Right renal cortex interstitium (tissue), 3 donors: Measurements from ENCODE around the gene SLC7A14. TPM values are rescaled to one million over a fixed set of nuclear protein-coding genes. Genes with fewer than 3 reads are reported as not detected.
"Not testable (repeated sequence)": the region's sequence is repeated elsewhere in the genome, so short reads cannot be mapped to it uniquely, and the experiment has no call there.

Source experiments
- DNase-seq, 3 donors: peaks; one replicate each; pipeline ENCODE4 v3.0.0-alpha.2; 2013; ENCODE audit warnings: low read depth in 3 of 3, low spot score in 2 of 3
- polyA plus RNA-seq, 3 donors: library from polyadenylated mRNA; unstranded; fragments of 120-200 nt; gene quantifications; one replicate each; pipeline ENCODE4 v1.2.1, GENCODE V29; 2013; ENCODE audit not compliant: insufficient read length in 3 of 3

SLC7A14 gene
- polyA plus RNA-seq, 3 donors, result 1.2 to 2.3 (median 1.6) TPM

- DNase-seq, result no peak
These were observed 12.2 kb upstream of the SLC7A14 start for GRCh38 chr3:170598091-170598502.

DNA sequence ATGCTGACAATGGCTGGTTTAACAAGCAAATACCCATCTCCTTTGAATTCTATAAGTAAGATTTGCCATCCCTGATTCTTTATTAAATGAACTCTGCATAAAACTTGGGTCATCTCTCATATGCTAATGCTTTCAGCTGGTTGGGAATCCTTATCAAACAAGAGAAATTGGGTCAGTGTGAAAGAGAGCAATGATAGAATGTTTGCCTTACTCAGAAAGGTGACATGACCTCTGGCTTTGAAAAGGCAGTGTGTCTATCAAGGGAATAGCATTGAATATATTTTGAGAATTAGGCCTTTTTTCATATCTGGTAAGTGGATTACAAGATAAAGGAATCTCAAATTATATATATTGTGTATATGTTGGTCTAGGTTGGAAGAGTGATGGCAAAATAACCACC lies 8.7 kb upstream of the SLC7A14 start:
- DNase-seq, result no peak

DNA sequence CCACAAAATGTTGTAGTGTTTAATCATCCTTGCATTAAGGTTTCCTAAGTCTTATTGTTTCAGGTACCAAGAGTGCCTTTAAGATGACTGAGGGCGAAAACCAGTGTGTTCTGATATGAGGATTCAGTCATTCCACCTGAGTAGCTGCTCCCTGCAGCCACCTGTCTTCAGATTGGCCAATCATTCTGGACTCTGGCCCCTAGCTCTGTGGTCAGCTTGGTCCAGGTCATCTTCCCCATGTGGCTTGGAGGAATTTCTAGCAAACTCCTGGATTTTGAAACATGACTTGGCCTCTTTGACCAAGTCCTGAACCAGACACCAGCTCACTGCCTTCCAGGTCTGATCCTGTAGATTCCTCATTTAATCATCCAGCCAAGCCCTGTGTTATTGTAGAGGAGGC lies 7.8 kb upstream of the SLC7A14 start:
- DNase-seq, result no peak

GRCh38 chr3:170589113-170589512 lies 3.2 kb upstream of the SLC7A14 start:
- no peak for DNase-seq

DNA sequence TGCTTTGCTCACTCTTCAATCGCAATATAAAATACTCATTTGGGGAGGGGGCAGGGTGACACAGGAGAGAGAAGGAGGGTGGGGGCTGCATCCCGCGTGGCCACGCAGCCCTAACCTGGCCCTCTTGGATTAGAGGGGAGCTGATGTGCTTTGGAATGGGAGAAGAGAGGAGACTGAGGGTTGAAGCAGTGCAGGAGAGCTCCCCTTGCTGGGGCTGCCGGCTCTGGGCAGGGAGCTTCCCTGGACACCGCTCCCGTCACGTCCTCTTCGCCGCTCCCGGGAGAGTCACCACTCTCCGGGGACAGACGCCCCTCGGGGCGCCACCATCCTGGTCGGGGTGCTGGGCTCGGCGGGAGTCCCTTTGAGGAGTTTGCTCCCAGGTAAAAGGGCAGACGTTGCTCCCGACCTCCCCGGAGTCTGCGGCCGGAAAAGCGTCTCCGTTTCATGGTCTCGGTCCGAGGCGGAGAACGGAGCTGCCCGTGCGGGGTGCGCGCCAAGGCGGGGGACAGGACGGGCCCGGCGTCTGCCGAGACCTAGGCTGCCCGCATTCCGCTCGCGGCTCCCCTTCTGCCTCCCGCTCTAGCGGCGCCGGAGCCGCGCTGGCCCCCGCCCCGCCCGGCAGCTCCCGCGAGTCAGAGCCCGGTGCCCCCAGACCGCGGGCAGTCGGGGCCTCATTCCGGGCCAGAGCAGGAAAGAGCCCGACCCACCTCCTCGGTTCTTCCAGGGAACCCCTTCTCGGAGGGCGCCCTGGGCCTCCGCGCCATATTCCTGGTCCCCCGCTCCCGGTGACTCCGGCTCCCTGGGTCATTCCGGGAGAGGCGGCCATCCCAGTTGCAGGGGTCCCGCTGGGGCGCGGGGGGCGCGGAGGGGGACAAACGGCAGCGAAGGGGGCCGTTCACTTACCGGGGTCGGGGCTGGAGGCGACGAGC lies 603 bp downstream of the SLC7A14 start:
- no peak for DNase-seq

DNA sequence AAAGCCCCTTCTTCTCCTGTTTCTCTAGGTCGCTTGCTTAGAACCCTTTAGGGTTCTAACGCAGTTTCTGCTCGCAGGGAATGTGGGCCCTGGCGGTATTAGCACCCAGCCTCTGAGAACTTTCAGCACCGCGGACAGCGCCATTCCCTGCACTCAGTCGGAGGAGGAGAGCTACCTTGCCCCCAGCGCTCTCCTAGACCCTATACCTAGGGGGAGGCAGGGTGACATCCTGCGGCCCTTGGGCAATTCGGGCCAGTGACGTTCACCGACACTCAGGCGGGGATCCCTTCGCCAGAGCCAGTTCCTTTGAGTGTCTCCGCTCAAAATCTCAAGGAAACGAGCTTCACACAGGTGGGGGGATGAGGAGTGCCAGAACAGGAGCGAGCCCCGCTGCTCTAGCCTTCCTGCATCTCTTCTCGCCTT lies 1.3 kb downstream of the SLC7A14 start:
- DNase-seq, result peak; percentile 62 to 78 (median 77)

GRCh38 chr3:170579646-170580045 lies 6.2 kb downstream of the SLC7A14 start:
- no peak for DNase-seq

DNA sequence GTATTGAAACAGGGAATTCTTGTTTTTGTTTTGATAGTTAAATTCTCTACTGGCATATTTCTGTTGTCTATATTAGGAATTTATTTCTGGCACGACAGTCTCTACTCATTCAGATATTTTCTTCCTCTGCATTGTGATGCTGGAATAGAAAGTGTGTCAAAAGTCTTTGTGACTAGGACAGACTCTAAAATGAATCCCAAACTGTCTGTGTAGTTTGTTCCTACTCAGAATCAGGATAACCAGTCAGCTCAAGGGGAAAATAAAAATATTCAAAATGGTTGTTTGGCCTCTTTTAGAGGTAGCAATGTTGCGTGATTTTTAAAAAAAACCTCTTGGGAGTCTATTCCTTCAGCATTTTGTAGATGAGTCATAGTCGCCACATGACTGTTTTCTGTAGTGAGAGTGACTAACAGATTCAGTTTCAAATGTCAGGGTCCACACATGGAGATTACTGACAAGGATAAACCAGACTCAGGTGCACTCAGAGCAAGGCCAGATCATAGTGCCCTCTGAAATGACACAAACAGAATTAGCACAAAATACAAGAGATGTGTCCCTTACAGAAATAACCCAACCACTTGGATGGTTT lies 13.1 kb downstream of the SLC7A14 start:
- no peak for DNase-seq

- not testable (repeated sequence) for DNase-seq
These were observed 18.3 kb downstream of the SLC7A14 start for GRCh38 chr3:170567598-170567997.

GRCh38 chr3:170566413-170566812 lies 19.5 kb downstream of the SLC7A14 start:
- DNase-seq, result no peak

GRCh38 chr3:170565495-170565894 lies 20.4 kb downstream of the SLC7A14 start:
- no peak for DNase-seq

GRCh38 chr3:170564664-170565063 lies 21.2 kb downstream of the SLC7A14 start:
- no peak for DNase-seq

- no peak for DNase-seq
These were observed 22.0 kb downstream of the SLC7A14 start for GRCh38 chr3:170563712-170564423.

DNA sequence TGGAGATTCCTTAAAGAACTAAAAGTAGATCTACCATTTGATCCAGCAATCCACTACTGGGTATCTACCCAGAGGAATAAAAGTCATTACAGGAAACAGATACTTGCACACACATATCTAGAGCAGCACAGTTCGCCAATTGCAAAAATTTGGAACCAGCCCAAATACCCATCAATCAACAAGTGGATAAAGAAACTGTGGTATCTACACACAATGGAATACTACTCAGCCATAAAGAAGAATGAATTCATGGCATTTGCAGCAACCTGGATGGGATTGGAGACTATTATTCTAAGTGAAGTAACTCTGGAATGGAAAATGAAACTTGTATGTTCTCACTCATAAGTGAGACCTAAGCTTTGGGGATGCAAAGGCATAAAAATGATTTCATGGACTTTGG lies 23.8 kb downstream of the SLC7A14 start:
- no peak for DNase-seq

GRCh38 chr3:170560717-170561382 lies 25.0 kb downstream of the SLC7A14 start:
- DNase-seq, result no peak

GRCh38 chr3:170560296-170560695 lies 25.6 kb downstream of the SLC7A14 start:
- no peak for DNase-seq

DNA sequence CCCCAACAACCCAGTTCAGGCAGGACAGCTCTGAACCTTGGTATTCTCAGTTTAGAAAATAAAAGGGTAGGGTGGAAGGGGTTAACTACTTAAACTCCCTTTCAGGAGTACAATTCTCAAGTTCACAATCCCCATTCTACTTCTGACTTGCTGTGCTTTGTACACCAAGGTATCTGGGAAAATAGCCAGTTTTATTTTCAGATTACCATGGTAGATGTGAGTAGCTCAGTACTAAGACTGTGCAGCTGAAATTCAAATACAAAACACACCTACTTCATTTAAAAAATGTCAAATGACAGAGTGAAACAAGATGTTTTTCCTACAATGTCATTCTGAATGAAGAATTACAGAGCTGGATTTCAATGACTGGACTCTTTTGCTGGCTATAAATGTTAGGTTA lies 27.4 kb downstream of the SLC7A14 start:
- no peak for DNase-seq

DNA sequence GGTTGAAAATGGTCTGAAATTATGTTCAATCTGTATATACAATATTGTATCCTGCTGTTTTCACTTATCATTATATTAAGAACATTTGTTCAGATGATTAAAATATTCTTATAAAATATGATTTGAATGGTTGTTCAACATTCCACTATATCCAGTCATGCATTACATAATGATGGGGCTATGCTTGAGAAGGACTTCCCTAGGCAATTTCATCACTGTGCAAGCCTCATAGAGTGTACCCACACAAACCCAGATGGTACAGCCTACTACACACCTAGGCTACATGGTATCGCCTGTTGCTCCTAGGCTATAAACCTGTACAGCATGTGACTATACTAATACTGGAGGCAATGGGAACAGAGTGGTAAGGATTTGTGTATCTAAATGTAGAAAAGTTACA lies 30.5 kb downstream of the SLC7A14 start:
- DNase-seq, result no peak

DNA sequence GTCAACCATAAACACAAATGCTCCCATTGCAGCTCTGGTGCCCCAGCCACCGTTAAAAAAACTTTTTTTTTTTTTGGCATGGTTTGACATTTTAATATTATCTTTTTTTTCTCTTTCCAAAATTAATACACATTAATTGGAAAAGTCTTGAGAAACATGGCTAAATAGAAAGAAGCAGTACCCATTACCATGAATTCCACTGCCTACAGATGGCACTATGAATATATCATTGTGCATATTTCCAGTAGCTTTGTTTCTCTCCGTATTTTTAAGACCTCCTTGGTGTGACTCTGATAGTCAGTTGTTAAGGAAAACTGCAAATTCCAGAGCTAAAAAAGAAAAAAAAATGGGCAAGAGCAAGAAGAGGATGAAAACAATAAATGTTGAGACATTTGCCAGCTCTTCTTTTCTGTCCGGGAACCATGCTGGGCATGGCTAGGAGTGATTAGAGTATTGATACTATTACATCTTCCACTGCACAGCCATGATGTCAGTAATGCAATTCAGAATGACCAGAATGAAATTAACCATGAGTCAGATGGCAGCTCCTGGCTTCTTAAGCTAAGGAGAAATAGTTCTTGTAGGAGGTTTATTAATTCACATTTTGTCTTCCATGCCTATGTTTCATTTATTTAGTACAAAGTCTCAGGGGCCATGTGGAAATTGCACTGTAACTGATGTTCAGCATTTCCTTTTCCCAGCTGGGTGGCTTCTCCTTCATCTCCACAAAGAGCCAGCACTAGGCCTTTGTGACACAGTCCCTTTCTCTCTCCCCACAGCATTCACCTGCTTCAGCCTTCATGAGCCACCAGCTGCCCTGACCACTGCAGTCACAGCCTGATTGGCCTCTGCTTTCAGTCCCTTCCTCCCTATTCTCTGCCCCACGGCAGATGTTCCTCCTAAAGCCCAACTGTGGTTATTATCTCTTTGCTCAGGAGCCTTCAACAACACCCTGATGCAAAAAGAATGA lies 31.8 kb downstream of the SLC7A14 start:
- DNase-seq, result no peak

GRCh38 chr3:170551252-170551651 lies 34.6 kb downstream of the SLC7A14 start:
- no peak for DNase-seq
